ENCODE results near the gene PLXNA4. TPM values are rescaled to one million over a fixed set of nuclear protein-coding genes. Genes with fewer than 3 reads are reported as not detected.

The PLXNA4 gene
- total RNA-seq, 1 donor from 2014 or later, result 16.2 TPM

GRCh38 chr7:132280335-132280734 lies 295.9 kb downstream of the PLXNA4 start:
- no peak overlapping the region for H3K4me3 Mint-ChIP-seq (ENCODE audit: unreplicated experiment)
- H3K27ac Mint-ChIP-seq (ENCODE audit: unreplicated experiment), result no peak overlapping the region
- H3K4me1 Mint-ChIP-seq (ENCODE audit: low read depth, unreplicated experiment), result peaks cover 42% of the 10 kb centered on the region
- H3K27me3 Mint-ChIP-seq (ENCODE audit: unreplicated experiment), result peaks cover 6% of the 10 kb centered on the region
- H3K9me3 Mint-ChIP-seq (ENCODE audit: unreplicated experiment), result peaks cover 9% of the 10 kb centered on the region
- DNase-seq, result no peak
- TF ChIP-seq CTCF (IDR thresholded peaks at IDR 0.05; ENCODE audit: partially characterized antibody, unreplicated experiment), result no peak
- H3K36me3 Mint-ChIP-seq (ENCODE audit: unreplicated experiment), result no peaks in the 10 kb centered on the region

- Mint-ChIP-seq H3K4me1 (ENCODE audit: low read depth, unreplicated experiment) (peaks cover 45% of the 10 kb centered on the region), H3K27ac (ENCODE audit: unreplicated experiment) (no peak overlapping the region), H3K9me3 (ENCODE audit: unreplicated experiment) (peaks cover 9% of the 10 kb centered on the region), H3K27me3 (ENCODE audit: unreplicated experiment) (peaks cover 6% of the 10 kb centered on the region), H3K4me3 (ENCODE audit: unreplicated experiment) (no peak overlapping the region), H3K36me3 (ENCODE audit: unreplicated experiment) (no peaks in the 10 kb centered on the region)
- no peak for DNase-seq
- no peak for TF ChIP-seq CTCF (IDR thresholded peaks at IDR 0.05; ENCODE audit: partially characterized antibody, unreplicated experiment)
These were observed 296.6 kb downstream of the PLXNA4 start for GRCh38 chr7:132279718-132280117.

GRCh38 chr7:132276976-132277725 lies 299.1 kb downstream of the PLXNA4 start:
- TF ChIP-seq CTCF (IDR thresholded peaks at IDR 0.05; ENCODE audit: partially characterized antibody, unreplicated experiment), result no peak
- DNase-seq, result peak; percentile 48
- H3K4me1 Mint-ChIP-seq (ENCODE audit: low read depth, unreplicated experiment), result peaks cover 45% of the 10 kb centered on the region
- H3K27ac Mint-ChIP-seq (ENCODE audit: unreplicated experiment), result peak overlapping the region; percentile 94
- H3K36me3 Mint-ChIP-seq (ENCODE audit: unreplicated experiment), result no peaks in the 10 kb centered on the region
- peaks cover 8% of the 10 kb centered on the region for H3K27me3 Mint-ChIP-seq (ENCODE audit: unreplicated experiment)
- H3K9me3 Mint-ChIP-seq (ENCODE audit: unreplicated experiment), result peaks cover 7% of the 10 kb centered on the region
- peak overlapping the region; percentile 51 for H3K4me3 Mint-ChIP-seq (ENCODE audit: unreplicated experiment)

GRCh38 chr7:132276234-132276630 lies 300.0 kb downstream of the PLXNA4 start:
- no peak for TF ChIP-seq CTCF (IDR thresholded peaks at IDR 0.05; ENCODE audit: partially characterized antibody, unreplicated experiment)
- Mint-ChIP-seq H3K4me3 (ENCODE audit: unreplicated experiment) (no peak overlapping the region), H3K27me3 (ENCODE audit: unreplicated experiment) (peaks cover 8% of the 10 kb centered on the region), H3K4me1 (ENCODE audit: low read depth, unreplicated experiment) (peaks cover 45% of the 10 kb centered on the region), H3K36me3 (ENCODE audit: unreplicated experiment) (no peaks in the 10 kb centered on the region), H3K27ac (ENCODE audit: unreplicated experiment) (peak overlapping the region; percentile 94), H3K9me3 (ENCODE audit: unreplicated experiment) (peaks cover 7% of the 10 kb centered on the region)
- no peak for DNase-seq

GRCh38 chr7:132275416-132276233 lies 300.6 kb downstream of the PLXNA4 start:
- H3K4me1 Mint-ChIP-seq (ENCODE audit: low read depth, unreplicated experiment), result peaks cover 45% of the 10 kb centered on the region
- no peak for TF ChIP-seq CTCF (IDR thresholded peaks at IDR 0.05; ENCODE audit: partially characterized antibody, unreplicated experiment)
- no peak for DNase-seq
- H3K27ac Mint-ChIP-seq (ENCODE audit: unreplicated experiment), result peak overlapping the region; percentile 69
- peaks cover 8% of the 10 kb centered on the region for H3K27me3 Mint-ChIP-seq (ENCODE audit: unreplicated experiment)
- peaks cover 7% of the 10 kb centered on the region for H3K9me3 Mint-ChIP-seq (ENCODE audit: unreplicated experiment)
- H3K4me3 Mint-ChIP-seq (ENCODE audit: unreplicated experiment), result no peak overlapping the region
- H3K36me3 Mint-ChIP-seq (ENCODE audit: unreplicated experiment), result no peaks in the 10 kb centered on the region
